HG03045 (cell line): ENCODE results near the gene KRTAP10-7.
"Not testable (repeated sequence)": the region's sequence is repeated elsewhere in the genome, so short reads cannot be mapped to it uniquely, and the experiment has no call there.

Experiments
- ATAC-seq: cut with Tn5 transposase; IDR thresholded peaks from one replicate; pipeline ENCODE4 v1.9.1; 2021; ENCODE audit warnings: mild to moderate bottlenecking, moderate library complexity; ENCODE audit not compliant: unreplicated experiment

Gene KRTAP10-7

DNA sequence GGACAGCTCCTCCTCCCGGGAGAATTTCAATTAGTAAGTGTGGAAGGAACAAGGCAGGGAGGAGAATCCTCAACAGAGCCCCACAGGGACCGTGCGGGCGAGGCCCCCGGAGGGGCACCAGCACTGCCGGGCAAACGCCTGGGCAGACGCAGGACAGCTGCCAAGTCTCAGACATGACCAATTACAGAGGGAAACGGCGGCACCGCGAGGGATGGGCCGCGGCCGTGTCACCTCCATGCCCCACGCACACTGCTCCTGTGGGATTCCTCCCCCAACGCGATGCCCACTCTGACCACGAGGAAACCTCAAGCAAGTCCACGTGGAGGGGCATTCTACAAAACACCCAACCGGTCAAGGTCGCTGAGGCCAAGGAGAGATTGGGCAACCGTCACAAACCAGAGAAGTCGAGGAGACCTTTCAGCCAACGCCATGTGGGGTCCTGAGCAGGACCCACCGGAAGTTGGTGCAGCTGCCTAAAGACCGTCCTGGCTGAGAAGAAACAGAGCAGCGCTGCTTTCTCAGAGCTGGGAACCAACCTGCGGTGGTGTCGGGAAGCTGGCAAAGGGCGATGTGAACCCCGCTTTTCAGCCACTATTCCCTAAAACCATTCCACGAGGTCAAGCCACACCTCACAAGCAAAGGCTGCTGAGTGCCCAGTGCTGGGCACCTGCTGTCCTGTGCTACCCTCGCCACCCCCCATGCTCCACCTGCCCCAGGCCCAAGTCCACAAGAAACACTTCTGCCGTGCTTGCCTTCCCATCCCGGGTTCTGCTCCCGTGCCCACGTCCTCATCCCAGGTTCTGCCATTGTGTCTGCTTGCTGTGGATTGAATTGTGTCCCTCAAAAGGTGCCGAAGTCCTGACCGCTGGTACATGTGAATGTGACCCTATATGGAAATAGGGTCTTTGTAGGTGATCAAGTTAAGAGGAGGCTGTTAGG lies 28.3 kb upstream of the KRTAP10-7 start:
- no peak for ATAC-seq

DNA sequence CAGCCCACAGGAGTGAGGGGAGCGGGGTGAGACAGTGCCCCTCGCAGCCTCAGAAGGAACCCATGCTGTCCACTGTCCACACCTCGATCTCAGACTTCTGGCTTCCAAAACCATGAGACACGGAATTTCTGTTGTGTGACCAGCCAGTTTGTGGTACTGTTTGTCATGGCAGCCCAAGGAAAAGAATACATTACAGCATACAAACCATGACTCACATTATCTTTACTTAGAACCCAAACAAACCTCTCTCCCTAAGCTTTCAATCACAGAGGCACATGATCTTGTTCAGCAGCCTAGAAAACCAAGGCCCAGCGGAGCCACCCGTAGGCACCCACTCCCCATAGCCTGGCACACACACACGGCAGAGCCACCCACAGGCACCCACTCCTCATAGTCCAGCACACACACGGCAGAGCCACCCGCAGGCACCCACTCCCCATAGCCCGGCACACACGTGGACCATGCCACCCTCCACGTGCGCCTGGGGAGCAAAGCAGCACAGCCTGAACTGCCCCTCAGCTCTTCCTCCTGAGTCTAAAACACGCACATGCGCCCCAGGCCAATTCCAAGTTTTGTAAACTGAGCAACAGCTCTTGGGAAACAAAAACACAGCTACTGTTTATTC lies 27.3 kb upstream of the KRTAP10-7 start:
- ATAC-seq: no peak

DNA sequence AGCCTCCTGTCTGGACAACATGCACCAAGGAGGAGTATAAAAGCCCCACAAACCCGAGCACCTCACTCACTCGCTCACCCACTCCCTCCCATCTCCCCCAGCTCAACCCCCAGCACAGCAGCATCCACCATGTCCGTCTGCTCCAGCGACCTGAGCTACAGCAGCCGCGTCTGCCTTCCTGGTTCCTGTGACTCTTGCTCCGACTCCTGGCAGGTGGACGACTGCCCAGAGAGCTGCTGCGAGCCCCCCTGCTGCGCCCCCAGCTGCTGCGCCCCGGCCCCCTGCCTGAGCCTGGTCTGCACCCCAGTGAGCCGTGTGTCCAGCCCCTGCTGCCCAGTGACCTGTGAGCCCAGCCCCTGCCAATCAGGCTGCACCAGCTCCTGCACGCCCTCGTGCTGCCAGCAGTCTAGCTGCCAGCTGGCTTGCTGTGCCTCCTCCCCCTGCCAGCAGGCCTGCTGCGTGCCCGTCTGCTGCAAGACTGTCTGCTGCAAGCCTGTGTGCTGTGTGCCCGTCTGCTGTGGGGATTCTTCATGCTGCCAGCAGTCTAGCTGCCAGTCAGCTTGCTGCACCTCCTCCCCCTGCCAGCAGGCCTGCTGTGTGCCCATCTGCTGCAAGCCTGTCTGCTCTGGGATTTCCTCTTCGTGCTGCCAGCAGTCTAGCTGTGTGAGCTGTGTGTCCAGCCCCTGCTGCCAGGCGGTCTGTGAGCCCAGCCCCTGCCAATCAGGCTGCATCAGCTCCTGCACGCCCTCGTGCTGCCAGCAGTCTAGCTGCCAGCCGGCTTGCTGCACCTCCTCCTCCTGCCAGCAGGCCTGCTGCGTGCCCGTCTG lies 26.6 kb upstream of the KRTAP10-7 start, which contains the start of gene KRTAP10-4:
Gene KRTAP10-4, plus strand, starts transcription at position 100 of the 827 bp plus-strand sequence. Its CDS starts 30 bp downstream, at position 130.
- not testable (repeated sequence) for ATAC-seq

DNA sequence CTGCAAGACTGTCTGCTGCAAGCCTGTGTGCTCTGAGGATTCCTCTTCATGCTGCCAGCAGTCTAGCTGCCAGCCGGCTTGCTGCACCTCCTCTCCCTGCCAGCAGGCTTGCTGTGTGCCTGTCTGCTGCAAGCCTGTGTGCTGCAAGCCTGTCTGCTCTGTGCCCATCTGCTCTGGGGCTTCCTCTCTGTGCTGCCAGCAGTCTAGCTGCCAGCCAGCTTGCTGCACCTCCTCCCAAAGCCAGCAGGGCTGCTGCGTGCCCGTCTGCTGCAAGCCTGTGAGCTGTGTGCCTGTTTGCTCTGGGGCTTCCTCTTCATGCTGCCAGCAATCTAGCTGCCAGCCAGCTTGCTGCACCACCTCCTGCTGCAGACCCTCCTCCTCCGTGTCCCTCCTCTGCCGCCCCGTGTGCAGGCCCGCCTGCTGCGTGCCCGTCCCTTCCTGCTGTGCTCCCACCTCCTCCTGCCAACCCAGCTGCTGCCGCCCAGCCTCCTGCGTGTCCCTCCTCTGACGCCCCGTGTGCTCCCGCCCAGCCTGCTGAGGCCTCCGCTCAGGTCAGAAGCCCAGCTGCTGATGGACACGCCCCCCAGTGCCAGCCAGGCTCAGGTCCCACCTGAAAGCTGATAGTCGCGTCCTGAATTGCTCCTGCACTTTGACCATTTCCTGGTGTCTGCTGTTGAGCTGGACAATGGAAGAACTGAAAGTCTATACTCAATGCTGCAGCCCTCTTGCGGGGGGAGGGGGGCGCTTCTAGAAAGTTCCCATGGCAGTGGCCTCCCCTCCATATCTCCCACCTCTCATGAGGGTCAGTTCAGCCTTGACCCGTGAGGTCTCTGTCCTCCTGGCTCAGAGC lies 25.7 kb upstream of the KRTAP10-7 start:
- ATAC-seq: no peak

DNA sequence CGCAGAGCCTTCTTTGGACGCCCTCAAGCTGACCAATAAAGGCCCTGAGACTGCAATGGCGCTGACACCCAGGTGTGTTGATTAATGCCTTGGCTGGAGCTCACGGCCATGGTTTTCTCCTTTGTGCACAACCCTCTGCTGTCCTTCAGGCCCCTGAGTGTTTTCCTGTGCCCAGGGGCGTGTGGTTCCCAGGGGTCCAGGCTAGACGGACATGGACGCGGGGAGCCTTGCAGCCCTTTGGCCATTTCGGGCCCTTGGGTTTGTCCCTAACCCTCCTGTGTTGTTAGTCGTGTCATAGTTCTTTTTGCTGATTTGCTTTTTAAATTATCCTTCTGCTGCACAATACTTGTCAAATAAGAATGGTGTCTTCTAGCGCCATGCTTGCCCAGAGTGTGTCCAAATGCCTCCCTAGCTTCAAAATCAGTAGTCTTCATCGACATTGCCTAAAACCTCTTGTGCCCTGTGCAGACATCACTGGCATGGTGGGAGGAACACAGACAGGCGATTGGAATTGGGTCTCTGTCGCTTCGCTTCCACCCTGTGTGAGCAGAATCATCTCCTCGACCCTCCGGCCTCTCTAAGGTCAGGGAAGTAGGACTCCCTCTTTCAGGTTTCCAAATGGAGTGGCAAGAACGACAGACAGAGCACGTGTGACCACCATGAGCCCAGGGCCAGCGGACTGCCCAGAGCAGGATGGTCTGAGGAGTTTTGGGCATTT lies 24.9 kb upstream of the KRTAP10-7 start:
- ATAC-seq: no peak

DNA sequence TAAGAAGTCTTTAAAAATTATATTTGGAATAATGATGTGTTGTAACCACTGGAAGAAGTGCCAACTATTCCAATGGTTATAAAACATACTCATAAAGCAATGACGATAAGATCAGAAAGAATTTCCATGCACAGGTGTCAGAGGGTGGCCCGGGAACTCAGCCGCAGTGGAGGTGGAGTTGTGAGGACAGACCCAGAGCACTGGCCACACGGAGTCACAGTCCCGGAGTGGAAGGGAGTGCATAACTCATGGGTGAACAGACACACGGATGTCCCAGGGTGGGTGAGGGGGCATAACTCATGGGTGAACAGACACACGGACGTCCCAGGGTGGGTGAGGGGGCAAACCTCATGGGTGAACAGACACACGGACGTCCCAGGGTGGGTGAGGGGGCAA lies 24.4 kb upstream of the KRTAP10-7 start:
- ATAC-seq: no peak

DNA sequence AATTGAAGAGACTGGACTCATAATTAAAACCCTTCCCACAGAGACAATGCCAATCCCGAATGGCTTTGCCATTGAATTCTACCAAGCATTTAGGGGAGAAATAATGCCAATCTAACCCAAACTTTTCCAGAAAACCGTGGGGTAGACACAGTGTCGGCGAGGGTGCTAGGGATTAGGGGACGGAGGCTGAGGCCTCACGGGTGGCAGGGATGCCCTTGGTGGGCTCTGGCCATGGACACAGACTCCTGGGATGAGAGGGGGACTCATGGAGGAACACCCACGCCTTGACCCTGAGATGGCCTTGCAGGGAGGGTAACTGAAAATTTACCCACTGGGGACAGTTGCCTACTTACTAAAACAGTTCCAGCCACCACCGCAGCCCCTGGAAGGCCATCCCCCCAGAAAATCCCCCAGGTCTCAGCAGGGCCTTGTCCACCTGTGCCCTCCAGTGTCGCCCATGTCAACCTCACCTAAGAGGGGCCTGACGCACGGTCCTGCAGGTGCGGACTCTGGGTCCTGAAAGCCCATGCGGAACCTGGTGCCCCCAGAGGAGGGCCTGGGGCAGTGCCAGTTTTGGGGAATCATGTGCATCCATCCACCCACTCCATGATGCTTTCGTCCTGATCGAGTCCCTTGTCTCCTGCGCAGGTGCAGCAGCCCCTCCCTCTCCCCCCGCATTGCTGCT lies 21.9 kb upstream of the KRTAP10-7 start:
- ATAC-seq: no peak

DNA sequence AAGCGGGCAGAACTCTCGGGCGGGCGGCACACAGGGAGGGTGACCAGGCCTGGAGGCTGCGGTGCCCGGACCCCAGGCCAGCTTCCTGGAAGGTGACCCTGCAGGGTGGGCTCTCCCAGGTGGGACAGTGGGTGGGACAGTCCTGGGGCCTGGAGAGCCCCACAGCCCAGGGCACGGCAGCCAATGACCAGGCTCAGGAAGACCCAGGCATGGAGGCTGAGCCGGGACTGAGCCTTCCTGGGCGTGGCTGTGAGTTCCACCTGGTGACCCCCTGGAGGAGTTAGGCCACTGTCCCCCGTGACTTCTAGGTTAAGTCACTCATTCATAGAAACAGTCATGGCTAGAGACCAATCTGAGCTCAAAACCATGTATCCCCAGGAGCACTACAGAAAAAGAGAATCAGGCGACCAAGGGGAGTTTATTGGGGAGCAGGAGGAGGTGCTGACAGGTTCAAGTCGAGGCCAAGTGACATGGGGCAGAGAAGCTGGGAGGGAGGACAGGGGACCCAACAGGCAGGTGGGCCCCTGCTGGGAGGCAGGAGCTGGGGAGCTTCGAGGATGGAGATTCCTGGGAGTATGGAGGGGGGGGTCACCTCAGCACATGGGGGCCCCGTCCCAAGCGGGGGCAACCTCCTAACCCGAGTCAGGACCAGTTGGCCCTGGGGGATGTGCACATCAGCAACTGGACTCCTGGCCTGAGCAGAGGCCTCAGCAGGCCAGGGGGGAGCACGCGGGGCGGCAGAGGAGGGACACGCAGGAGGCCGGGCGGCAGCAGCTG lies 21.2 kb upstream of the KRTAP10-7 start:
- ATAC-seq: no peak

DNA sequence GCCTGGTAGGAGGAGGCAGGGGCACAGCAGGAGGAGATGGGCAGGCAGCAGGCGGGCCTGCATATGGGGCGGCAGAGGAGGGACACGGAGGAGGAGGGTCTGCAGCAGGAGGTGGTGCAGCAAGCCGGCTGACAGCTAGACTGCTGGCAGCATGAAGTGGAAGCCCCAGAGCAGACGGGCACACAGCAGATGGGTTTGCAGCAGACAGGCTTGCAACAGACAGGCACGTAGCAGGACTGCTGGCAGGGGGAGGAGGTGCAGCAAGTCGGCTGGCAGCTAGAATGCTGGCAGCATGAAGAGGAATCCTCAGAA lies 20.6 kb upstream of the KRTAP10-7 start:
- no peak for ATAC-seq

DNA sequence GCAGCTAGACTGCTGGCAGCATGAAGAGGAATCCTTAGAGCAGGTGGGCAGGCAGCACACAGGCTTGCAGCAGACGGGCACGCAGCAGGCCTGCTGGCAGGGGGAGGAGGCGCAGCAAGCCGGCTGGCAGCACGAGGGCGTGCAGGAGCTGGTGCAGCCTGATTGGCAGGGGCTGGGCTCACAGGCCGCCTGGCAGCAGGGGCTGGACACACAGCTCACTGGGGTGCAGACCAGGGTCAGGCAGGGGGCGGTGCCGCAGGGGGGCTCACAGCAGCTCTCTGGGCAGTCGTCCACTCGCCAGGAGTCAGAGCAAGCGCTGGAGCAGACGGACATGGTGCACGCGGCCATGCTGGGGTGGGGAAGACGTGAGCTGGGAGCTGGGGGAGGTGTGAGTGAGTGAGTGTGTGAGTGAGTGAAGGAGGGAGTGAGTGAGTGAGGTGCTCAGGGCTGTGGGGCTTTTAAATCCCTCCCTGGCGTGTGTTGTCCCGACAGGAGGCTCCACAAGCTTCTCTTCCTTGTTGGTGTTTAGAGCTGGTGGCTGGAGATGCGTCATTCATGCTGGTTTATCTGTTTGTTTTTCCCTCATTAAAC lies 20.1 kb upstream of the KRTAP10-7 start, which contains the start of gene KRTAP10-5:
Gene KRTAP10-5, minus strand, starts transcription at position 374 of the 591 bp plus-strand sequence. Its CDS starts 26 bp downstream, at position 348.
- not testable (repeated sequence) for ATAC-seq

DNA sequence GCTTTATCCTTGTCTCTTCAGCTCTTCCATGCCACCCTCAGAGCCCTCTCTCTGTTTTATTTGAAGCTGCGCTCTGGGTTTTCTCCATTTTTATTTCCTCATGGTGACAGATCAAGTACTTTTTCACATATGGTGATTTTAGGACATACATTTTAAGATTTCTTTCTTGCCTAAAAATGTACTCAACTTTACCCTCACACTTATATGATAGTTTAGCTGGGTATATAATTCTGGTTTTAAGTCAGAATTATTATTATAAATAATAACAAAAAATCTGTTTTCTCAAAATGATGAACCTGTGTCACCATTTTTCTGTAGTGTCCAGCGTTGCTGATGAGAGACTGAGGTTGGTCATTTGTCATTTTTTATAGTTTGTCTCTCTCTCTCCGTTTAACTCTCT lies 19.2 kb upstream of the KRTAP10-7 start:
- ATAC-seq: no peak

DNA sequence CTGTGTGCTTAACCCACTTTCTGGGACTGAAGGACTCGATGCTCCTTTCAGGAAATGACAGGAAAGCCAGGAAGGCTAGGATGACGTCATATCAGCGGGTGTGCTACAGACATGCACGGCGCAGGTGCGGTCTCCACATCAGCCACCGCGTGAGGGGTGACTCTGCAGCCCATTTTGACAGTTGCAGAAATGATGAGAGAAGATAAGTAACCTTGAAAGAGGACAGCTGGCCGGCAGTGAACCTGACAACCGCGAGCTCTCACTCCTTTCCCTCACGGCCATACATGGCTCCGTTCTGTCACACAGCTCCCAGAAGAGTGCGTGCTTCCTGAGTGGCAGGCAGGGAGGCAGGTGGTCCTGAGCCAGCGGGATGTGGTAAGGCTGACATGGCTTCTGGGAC lies 18.3 kb upstream of the KRTAP10-7 start:
- ATAC-seq: no peak

DNA sequence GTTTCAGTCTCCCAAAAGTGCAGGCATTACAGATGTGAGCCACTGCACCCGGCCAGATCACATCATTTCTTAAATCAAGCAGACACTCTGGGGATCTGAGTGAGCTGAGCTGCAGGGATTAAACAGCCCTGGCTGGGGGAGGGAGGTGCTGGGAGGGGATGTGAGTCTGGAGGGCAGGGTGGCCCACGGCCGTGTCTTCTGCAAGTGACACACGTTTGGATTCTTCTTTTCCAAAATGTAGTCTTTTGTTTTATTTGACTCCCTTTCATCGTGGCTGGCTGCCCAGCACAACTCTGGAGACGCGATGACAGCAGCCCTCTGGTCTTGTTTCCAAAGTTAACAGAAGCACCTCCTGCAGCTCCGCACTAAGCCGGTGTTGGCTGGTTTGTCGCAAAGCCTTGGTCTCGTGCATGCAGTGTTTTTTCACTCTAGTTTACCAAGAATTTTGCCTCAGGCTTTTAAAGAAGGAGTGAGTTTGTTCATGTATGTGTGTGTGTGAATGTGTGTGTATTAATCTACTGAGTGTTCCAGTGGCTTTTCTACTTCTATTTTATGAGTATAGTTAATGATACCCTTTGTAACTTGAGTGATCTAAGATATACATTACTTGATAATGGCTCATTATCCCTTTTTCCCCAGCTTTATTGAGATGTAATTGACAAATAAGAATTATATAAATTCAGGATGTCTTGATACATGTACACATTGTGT lies 17.2 kb upstream of the KRTAP10-7 start:
- ATAC-seq: no peak

DNA sequence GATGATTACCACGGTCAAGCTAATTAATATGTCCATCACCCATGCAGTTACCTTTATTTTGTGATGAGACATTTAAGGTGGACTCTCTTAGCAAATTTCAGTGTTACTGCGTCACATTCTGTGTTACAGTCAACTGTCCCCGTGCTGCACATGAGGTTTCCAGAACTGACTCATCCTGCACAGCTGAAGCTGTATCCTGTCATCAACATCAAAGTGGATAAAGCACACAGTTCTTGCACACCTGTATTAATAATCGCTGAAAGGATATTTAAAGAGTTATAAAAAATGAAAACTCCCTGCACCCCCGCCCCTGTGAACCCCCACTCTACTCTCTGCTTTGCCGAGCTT lies 16.6 kb upstream of the KRTAP10-7 start:
- no peak for ATAC-seq

DNA sequence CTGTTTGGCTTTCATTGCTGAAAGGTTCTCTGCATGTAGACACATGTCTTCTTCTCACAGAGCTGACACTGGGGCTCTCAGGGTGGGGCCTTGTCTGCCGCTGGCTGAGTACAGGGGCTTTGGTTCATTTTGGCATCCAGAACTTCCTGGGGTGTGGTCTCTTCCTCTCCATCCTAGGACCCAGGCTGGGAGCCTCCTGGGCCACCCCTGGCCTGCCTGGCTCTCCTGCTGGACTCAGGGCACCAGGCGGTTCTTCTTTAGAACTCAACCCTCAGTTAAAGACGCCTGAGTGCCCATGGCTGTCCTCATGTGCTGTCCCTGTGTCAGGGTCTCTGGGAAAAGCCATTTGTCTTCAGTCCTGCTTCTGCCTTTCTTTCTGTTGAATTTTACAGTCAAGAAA lies 14.5 kb upstream of the KRTAP10-7 start:
- ATAC-seq: no peak

DNA sequence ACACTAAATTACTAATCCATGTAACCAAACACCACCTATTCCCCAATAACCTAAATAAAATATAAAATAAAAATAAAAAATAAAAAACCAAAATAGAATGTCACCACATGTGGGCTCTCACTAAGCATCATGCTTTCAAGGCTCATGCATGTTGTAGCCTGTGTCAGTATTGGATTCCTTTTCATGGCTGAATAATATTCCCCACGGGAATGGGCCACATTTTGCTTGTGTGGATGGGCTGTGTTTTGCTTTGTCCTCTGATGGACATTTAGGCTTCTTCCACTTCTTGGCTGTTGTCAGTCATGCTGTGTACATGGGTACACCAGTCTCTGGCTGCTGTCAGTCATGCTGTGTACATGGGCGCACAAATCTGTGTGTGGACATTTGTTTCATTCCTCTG lies 11.3 kb upstream of the KRTAP10-7 start:
- no peak for ATAC-seq

DNA sequence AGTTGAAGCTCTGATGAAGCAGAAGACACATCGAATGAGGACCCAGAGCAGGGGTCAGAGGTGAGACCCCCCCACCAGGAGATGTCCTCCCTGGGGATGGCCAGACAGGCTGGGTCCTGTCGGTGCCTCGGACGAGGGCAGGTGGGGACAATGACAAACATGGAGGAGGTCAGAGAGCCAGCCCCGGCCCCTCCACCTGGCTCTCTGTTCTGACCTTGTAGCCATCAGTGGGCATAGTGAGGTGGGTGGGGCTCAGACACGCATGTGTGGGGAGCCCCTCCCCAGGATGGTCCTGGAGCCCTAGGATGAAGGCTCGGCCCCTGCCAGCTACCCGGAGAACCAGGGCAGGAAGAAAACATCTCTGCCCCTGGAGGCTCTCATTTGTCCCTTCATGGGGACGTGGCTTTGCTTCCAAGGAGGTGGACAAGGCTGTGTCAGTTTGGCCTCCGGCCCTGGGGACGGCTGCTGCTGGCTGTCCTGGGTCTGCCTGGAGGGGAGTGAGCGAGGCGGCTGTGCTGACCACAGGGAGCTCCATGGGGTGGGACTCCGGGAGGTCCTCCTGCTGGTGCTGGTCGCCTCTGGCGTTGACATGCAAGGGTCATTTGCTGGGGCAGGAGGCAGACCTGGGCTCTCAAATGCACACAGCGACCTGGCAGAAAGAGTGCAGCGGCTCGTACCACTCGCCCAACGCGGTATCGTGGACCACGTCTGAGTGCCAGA lies 10.7 kb upstream of the KRTAP10-7 start:
- ATAC-seq: no peak
